Adipocyte (in vitro differentiated cells): ENCODE results near the gene ZFAND2A.

Experiments
- DNase-seq: peaks from one replicate; pipeline ENCODE4 v3.0.0-alpha.2; 2015; ENCODE audit warnings: low read depth
- H3K27me3 ChIP-seq: replicated peaks from 2 replicates; pipeline ENCODE4 v1.7.0; 2013; ENCODE audit warnings: mild to moderate bottlenecking, low read length, moderate library complexity; ENCODE audit not compliant: control insufficient read depth, insufficient read depth
- H3K36me3 ChIP-seq: 2 replicates; pipeline ENCODE4 v1.7.0; 2013; ENCODE audit warnings: low read length, mild to moderate bottlenecking, moderate library complexity; ENCODE audit not compliant: control insufficient read depth, insufficient read depth, severe bottlenecking
- H3K4me1 ChIP-seq: 2 replicates; pipeline ENCODE4 v1.7.0; 2013; ENCODE audit warnings: mild to moderate bottlenecking, low read length, moderate library complexity; ENCODE audit not compliant: control insufficient read depth, insufficient read depth
- H3K4me3 ChIP-seq: 2 replicates; pipeline ENCODE4 v1.7.0; 2013; ENCODE audit warnings: mild to moderate bottlenecking, low read length, moderate library complexity
- H3K9ac ChIP-seq: 2 replicates; pipeline ENCODE4 v1.7.0; 2013; ENCODE audit warnings: mild to moderate bottlenecking, low read length, moderate library complexity
- H3K9me3 ChIP-seq: 2 replicates; pipeline ENCODE4 v1.7.0; 2013; ENCODE audit warnings: mild to moderate bottlenecking, low read length, moderate library complexity; ENCODE audit not compliant: control insufficient read depth

Gene ZFAND2A

GRCh38 chr7:1193593-1194424 lies 33.8 kb upstream of the ZFAND2A start:
- Histone ChIP-seq H3K4me3 (no peak overlapping the region), H3K9me3 (no peaks in the 10 kb centered on the region), H3K27me3 (peaks cover 29% of the 10 kb centered on the region), H3K36me3 (no peaks in the 10 kb centered on the region), H3K9ac (no peak overlapping the region), H3K4me1 (peaks cover 12% of the 10 kb centered on the region)
- peak; percentile 71 for DNase-seq

- DNase-seq, result peak; percentile 19
- no peak overlapping the region for H3K9ac ChIP-seq
- no peaks in the 10 kb centered on the region for H3K36me3 ChIP-seq
- no peaks in the 10 kb centered on the region for H3K9me3 ChIP-seq
- H3K4me1 ChIP-seq, result no peaks in the 10 kb centered on the region
- peaks cover 42% of the 10 kb centered on the region for H3K27me3 ChIP-seq
- H3K4me3 ChIP-seq, result no peak overlapping the region
Observed at GRCh38 chr7:1192171-1192676, 32.2 kb upstream of the ZFAND2A start.

DNA sequence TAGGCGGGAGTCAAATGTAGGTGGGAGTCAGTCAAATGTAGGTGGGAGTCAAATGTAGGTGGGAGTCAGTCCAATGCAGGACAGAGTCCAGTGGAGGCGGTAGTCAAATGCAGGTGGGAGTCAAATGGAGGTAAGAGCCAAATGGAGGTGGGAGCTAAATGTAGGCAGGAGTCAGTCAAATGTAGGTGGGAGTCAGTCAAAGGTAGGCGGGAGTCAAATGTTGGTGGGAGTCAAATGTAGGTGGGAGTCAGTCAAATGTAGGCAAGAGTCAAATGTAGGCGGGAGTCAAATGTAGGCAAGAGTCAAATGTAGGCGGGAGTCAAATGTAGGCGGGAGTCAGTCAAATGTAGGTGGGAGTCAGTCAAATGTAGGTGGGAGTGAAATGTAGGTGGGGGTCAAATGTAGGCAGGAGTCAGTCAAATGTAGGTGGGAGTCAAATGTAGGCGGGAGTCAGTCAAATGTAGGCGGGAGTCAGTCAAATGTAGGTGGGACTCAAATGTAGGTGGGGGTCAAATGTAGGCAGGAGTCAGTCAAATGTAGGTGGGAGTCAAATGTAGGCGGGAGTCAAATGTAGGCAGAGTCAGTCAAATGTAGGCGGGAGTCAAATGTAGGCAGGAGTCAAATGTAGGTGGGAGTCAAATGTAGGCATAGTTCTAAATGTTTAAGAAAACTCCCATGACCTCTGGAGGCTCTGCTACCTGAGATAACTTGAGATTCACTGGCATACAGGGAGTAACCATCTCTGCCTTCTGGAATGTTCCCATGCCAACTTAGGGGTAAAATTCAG lies 30.2 kb upstream of the ZFAND2A start:
- Histone ChIP-seq H3K9ac (no peak overlapping the region), H3K36me3 (no peaks in the 10 kb centered on the region), H3K9me3 (no peaks in the 10 kb centered on the region), H3K4me1 (no peaks in the 10 kb centered on the region), H3K27me3 (peaks cover 55% of the 10 kb centered on the region), H3K4me3 (no peak overlapping the region)
- DNase-seq, result no peak

DNA sequence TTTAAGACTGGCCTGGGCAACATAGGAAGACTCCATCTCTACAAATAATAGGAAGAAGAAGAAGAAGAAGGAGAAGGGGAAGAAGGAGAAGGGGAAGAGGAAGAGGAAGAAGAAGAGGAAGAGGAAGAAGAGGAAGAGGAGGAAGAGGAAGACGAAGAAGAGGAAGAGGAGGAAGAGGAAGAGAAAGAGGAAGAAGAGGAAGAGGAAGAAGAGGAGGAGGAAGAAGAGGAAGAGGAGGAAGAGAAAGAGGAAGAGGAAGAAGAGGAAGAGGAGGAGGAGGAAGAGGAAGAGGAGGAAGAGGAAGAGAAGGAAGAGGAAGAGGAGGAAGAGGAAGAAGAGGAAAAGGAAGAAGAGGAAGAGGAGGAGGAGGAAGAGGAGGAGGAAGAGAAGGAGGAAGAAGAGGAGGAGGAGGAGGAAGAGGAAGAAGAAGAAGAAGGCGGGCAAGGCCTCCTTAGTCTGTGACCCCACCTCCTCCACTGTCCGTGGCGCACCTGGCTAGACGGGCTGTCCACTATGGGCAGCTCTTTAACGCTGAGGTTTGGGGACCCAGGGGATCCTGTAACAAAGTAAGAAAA lies 28.8 kb upstream of the ZFAND2A start:
- Histone ChIP-seq H3K4me1 (no peaks in the 10 kb centered on the region), H3K9ac (no peak overlapping the region), H3K27me3 (peaks cover 54% of the 10 kb centered on the region)

GRCh38 chr7:1187127-1187526 lies 27.1 kb upstream of the ZFAND2A start:
- Histone ChIP-seq H3K9me3 (no peaks in the 10 kb centered on the region), H3K4me1 (no peaks in the 10 kb centered on the region), H3K36me3 (no peaks in the 10 kb centered on the region), H3K4me3 (no peak overlapping the region), H3K27me3 (peaks cover 53% of the 10 kb centered on the region), H3K9ac (no peak overlapping the region)
- no peak for DNase-seq

More for the DNA sequence above, 28.8 kb upstream of the ZFAND2A start:
- Histone ChIP-seq H3K36me3 (no peaks in the 10 kb centered on the region), H3K9me3 (no peaks in the 10 kb centered on the region), H3K4me3 (no peak overlapping the region)
- no peak for DNase-seq

DNA sequence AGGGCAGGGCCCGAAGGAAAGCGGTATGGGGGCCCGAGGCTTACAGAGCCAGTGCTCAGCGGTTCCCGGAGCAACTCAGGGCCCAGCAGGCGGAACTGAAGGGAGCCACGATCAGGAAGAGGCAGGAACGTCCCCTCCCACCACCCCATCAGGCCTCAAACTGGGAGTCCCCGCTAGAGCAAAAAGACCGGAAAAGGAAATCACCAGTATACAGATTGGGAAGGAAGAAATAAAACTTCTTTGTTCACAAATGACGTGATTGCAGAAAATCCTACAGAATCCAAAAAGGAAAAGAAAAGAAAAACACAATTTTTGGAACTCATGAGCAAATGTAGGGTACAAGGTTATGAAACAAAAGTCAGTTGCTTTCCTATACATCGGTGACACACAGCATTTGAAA lies 21.6 kb upstream of the ZFAND2A start:
- no peak overlapping the region for H3K9ac ChIP-seq
- no peaks in the 10 kb centered on the region for H3K36me3 ChIP-seq
- H3K4me1 ChIP-seq, result peaks cover 2% of the 10 kb centered on the region
- no peaks in the 10 kb centered on the region for H3K9me3 ChIP-seq
- H3K27me3 ChIP-seq, result peaks cover 38% of the 10 kb centered on the region
- DNase-seq, result no peak
- no peak overlapping the region for H3K4me3 ChIP-seq

DNA sequence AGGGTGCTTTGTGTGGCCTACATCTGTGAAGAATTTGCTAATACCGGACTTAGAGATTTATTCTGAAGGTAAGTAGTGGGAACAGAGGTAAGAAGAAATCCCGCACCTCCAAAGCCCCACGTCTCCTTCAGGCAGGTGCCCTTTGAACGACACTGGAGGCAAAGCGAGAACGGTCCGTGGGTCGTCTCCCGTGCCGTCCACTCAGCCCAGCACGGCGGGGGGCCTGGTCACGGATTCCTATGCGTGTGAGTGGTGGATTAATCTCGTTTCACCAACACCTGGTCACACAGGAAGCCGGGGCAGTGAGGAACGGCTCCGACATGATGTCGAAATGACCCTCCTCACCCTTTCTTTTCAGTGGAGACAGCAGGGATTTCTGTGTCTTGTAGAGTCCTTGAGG lies 21.0 kb upstream of the ZFAND2A start:
- Histone ChIP-seq H3K36me3 (no peaks in the 10 kb centered on the region), H3K4me3 (no peak overlapping the region), H3K27me3 (peaks cover 32% of the 10 kb centered on the region), H3K9ac (no peak overlapping the region), H3K4me1 (peaks cover 8% of the 10 kb centered on the region), H3K9me3 (no peaks in the 10 kb centered on the region)
- DNase-seq, result no peak

DNA sequence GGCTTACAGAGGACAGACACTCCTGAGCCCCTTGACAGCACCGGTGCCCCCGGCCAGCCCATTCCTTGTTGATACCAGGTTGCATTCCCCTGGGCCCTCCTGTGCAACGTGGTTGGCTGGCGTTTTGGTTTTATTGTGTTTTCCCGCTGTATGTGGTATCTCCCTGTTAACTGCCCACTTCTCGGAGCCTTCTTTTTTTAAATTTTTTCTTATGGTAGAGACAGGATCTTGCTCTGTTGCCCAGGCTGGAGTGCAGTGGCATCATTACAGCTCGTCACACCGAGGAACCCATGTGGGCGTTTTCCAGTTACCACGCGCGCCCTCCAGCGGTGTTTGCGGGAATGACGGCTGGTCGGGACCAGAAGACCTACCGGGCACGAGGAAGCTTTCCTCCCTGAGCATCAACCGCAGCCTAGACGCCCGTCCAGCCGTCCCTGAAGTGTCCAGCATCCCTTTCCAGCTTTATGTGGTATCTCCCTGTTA lies 16.9 kb upstream of the ZFAND2A start:
- Histone ChIP-seq H3K9ac (no peak overlapping the region), H3K36me3 (no peaks in the 10 kb centered on the region), H3K4me1 (peaks cover 8% of the 10 kb centered on the region), H3K9me3 (no peaks in the 10 kb centered on the region), H3K4me3 (peak overlapping the region; percentile 69), H3K27me3 (peaks cover 15% of the 10 kb centered on the region)
- DNase-seq, result peak; percentile 73

DNA sequence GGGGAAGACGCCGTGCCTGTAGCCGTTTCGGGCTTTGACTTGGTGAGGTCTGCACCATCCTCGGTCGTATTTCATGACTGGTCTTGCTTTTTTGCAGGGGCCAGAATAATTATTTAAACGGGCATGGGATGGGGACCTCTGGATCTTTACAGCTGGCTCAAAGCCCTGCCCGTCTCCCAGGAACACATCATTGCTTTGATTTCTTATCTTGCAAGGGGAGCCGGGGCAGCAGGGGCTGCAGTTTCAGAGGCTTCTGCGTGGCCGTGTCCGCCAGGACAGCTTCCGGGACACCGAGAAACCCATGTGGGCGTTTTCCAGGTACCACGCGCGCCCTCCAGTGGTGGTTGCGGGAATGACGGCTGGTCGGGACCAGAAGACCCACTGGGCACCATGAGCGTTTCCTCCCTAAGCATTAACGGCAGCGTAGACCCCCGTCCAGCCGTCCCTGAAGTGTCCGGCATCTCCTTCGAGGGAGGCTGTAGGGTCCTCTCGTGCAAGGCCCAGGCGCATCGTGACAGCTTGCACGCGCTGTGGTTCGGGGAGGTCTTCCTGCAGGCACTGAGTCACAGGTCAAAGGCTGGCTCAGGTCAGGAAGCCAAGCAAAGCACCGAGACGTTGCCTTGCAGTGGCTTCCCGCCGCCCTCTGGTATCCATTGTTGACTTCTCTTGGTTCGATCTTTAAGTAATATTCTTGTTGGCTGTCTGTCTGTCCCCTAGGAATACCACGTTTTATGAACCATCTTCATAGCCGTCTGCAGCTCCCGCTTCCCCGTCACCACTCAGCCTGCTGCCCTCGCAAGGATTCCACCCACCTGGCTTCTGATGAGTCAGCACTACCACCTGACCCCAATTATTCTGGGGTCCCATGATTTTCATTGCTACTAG lies 16.2 kb upstream of the ZFAND2A start:
- peak overlapping the region; percentile 69 for H3K4me3 ChIP-seq
- H3K36me3 ChIP-seq, result no peaks in the 10 kb centered on the region
- H3K27me3 ChIP-seq, result peaks cover 14% of the 10 kb centered on the region
- H3K9ac ChIP-seq, result peak overlapping the region; percentile 79
- no peaks in the 10 kb centered on the region for H3K9me3 ChIP-seq
- peak; percentile 90 for DNase-seq
- H3K4me1 ChIP-seq, result peaks cover 8% of the 10 kb centered on the region

DNA sequence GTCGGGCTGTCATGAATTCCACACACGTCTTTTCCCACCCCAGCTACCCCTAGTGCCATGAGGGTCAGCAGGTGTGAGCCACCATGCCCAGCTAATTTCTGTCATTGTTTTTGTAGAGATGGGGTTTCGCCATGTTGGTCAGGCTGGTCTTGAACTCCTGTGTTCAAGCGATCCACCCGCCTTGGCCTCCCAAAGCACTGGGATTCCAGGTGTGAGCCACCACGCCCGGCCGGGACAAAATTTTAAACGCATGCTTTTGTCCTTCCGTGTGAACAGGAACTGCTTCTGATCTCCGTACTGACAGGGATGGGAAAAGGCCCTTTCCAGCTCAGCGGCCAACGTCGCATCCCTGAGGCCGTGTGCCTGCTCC lies 15.6 kb upstream of the ZFAND2A start:
- Histone ChIP-seq H3K27me3 (peaks cover 9% of the 10 kb centered on the region), H3K36me3 (no peaks in the 10 kb centered on the region), H3K9me3 (no peaks in the 10 kb centered on the region), H3K4me1 (peaks cover 8% of the 10 kb centered on the region), H3K9ac (peak overlapping the region; percentile 79), H3K4me3 (peak overlapping the region; percentile 69)
- DNase-seq, result no peak
